ENCODE measurements around the gene SLTM.

GRCh38 chr15:58951388-58952007, 18.0 kb upstream of the SLTM start:
- TF ChIP-seq, protein P1, sequence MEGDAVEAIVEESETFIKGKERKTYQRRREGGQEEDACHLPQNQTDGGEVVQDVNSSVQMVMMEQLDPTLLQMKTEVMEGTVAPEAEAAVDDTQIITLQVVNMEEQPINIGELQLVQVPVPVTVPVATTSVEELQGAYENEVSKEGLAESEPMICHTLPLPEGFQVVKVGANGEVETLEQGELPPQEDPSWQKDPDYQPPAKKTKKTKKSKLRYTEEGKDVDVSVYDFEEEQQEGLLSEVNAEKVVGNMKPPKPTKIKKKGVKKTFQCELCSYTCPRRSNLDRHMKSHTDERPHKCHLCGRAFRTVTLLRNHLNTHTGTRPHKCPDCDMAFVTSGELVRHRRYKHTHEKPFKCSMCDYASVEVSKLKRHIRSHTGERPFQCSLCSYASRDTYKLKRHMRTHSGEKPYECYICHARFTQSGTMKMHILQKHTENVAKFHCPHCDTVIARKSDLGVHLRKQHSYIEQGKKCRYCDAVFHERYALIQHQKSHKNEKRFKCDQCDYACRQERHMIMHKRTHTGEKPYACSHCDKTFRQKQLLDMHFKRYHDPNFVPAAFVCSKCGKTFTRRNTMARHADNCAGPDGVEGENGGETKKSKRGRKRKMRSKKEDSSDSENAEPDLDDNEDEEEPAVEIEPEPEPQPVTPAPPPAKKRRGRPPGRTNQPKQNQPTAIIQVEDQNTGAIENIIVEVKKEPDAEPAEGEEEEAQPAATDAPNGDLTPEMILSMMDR (conservative IDR thresholded peaks at IDR 0.05) = no peak
- no peak for TF ChIP-seq EZH2 (IDR thresholded peaks at IDR 0.05; ENCODE audit: low read depth)
